WTC11 (cell line): ENCODE data around the gene FOCAD.

Experiments used
- ATF1 ChIP-seq: sonication (generic); formaldehyde crosslinking; IDR thresholded peaks from 2 replicates; pipeline ENCODE4 v1.8.1; 2023; ENCODE audit warnings: mild to moderate bottlenecking, moderate library complexity, missing genetic modification reagents
- CTCF ChIP-seq: fragments of 200-600 bp; IDR thresholded peaks from 2 replicates; pipeline ENCODE4 v1.8.0; 2022; ENCODE audit warnings: antibody characterized with exemption
- E2F5 ChIP-seq: sonication (generic); formaldehyde crosslinking; IDR thresholded peaks from 2 replicates; pipeline ENCODE4 v1.8.1; 2022; ENCODE audit warnings: mild to moderate bottlenecking, moderate library complexity, missing genetic modification reagents
- ETV6 ChIP-seq: sonication (generic); formaldehyde crosslinking; IDR thresholded peaks from 2 replicates; pipeline ENCODE4 v1.8.1; 2022; ENCODE audit warnings: mild to moderate bottlenecking, missing genetic modification reagents
- RELA ChIP-seq: sonication (generic); formaldehyde crosslinking; IDR thresholded peaks from 2 replicates; pipeline ENCODE4 v1.8.1; 2022; ENCODE audit warnings: missing genetic modification reagents, mild to moderate bottlenecking, borderline replicate concordance
- SMAD3 ChIP-seq: sonication (generic); formaldehyde crosslinking; IDR thresholded peaks from 2 replicates; pipeline ENCODE4 v1.8.0; 2022; ENCODE audit warnings: missing genetic modification reagents, mild to moderate bottlenecking, borderline replicate concordance
- ZNF121 ChIP-seq: sonication (generic); formaldehyde crosslinking; IDR thresholded peaks from 2 replicates; pipeline ENCODE4 v1.8.0; 2023; ENCODE audit warnings: missing genetic modification reagents

GRCh38 chr9:20740929-20741582, 57.0 kb downstream of the FOCAD start:
- TF ChIP-seq CTCF (no peak), ATF1 (CRISPR knock-in tag) (no peak), SMAD3 (CRISPR knock-in tag) (no peak), ZNF121 (no peak), E2F5 (CRISPR knock-in tag) (no peak), ETV6 (no peak), RELA (CRISPR knock-in tag) (no peak)
